ACC112 (cell line): ENCODE results near the gene ZMYND12.

Source experiments
- H2AFZ ChIP-seq: fragments of 200-600 bp; sonication (generic); one replicate; pipeline ENCODE4 v1.6.0; 2017; ENCODE audit warnings: antibody characterized with exemption, low read length; ENCODE audit not compliant: unreplicated experiment
- H3K27ac ChIP-seq: fragments of 200-600 bp; sonication (generic); 2 replicates; pipeline ENCODE4 v1.5.1; 2014; ENCODE audit warnings: low read depth, mild to moderate bottlenecking, antibody characterized with exemption, low read length, moderate library complexity
- H3K27me3 ChIP-seq: fragments of 200-600 bp; sonication (generic); 2 replicates; pipeline ENCODE4 v1.6.1; 2014; ENCODE audit warnings: mild to moderate bottlenecking, antibody characterized with exemption, low read length, moderate library complexity, mixed read lengths; ENCODE audit not compliant: insufficient read depth
- H3K36me3 ChIP-seq: fragments of 200-600 bp; sonication (generic); 2 replicates; pipeline ENCODE4 v1.6.1; 2016; ENCODE audit warnings: mild to moderate bottlenecking, antibody characterized with exemption, low read length, moderate library complexity, mixed read lengths; ENCODE audit not compliant: insufficient read depth
- H3K4me1 ChIP-seq: fragments of 200-600 bp; sonication (generic); one replicate; pipeline ENCODE4 v1.6.1; 2016; ENCODE audit warnings: low read length, mixed read lengths; ENCODE audit not compliant: insufficient read depth, unreplicated experiment, control insufficient read depth
- H3K4me3 ChIP-seq: fragments of 200-600 bp; sonication (generic); 2 replicates; pipeline ENCODE4 v1.5.1; 2014; ENCODE audit warnings: mild to moderate bottlenecking, low read depth, low read length
- H3K79me2 ChIP-seq: fragments of 200-600 bp; sonication (generic); one replicate; pipeline ENCODE4 v1.6.0; 2016; ENCODE audit warnings: low read length; ENCODE audit not compliant: control insufficient read depth, unreplicated experiment, insufficient read depth

ZMYND12 gene

DNA sequence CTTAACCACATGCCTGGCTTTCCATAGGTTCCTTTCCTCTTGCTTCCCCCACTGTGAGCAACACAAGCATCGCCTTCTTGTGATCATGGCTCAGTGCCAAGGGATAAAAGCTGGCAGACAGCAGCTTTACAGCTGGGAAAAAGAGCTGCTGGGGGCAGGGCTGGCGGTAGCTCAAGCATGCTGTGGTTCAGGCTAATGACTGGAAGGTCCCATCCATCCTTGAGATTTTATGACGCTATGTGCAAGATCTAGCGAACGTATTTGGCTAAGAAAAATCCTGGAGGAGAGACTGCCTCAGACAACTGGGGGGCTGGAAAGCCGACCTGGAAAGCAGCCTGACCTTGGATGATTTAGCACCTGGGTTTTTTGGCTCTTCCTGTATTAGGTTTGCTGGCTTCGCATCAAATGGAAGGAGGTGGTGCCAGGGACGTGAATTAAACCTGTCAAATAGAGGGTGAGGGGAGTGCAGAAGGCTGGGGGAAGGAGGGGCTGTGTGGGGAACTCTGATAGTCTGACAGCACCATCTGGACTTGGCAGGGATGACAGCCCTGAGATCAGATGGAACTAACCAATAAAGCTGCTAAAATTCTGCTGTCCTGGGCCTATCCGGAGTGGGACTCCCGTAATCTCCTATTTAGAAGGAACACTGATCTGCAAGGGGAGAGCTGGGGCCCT is 34.8 kb downstream of the ZMYND12 start:
- no peak overlapping the region for H3K27ac ChIP-seq
- no peak overlapping the region for H2AFZ ChIP-seq
- H3K79me2 ChIP-seq = no peaks in the 10 kb centered on the region
- H3K4me1 ChIP-seq = no peaks in the 10 kb centered on the region
- H3K27me3 ChIP-seq = peaks cover 70% of the 10 kb centered on the region
- no peak overlapping the region for H3K4me3 ChIP-seq
- H3K36me3 ChIP-seq = no peaks in the 10 kb centered on the region

DNA sequence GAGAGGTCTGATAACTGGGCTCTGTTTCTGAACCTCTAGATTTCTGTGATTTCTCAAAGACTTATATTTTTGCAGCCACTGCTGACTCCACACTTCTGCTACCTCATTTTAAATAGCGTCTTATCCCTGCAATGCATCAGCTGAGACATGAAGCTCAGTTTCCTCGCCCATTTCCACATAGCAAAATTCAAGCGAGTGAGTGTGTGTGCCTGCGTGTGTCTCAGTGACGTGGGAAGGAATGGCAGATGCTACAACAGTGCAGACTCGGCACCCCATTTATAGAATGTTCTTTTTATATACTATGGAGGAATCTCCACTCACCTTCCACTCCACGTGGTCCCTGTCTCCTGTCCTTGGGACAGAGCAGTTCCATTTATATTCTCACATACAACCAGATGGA is 35.7 kb downstream of the ZMYND12 start:
- Histone ChIP-seq H2AFZ (no peak overlapping the region), H3K27me3 (peaks cover 78% of the 10 kb centered on the region), H3K4me3 (no peak overlapping the region), H3K79me2 (no peaks in the 10 kb centered on the region), H3K27ac (no peak overlapping the region), H3K36me3 (no peaks in the 10 kb centered on the region), H3K4me1 (no peaks in the 10 kb centered on the region)

DNA sequence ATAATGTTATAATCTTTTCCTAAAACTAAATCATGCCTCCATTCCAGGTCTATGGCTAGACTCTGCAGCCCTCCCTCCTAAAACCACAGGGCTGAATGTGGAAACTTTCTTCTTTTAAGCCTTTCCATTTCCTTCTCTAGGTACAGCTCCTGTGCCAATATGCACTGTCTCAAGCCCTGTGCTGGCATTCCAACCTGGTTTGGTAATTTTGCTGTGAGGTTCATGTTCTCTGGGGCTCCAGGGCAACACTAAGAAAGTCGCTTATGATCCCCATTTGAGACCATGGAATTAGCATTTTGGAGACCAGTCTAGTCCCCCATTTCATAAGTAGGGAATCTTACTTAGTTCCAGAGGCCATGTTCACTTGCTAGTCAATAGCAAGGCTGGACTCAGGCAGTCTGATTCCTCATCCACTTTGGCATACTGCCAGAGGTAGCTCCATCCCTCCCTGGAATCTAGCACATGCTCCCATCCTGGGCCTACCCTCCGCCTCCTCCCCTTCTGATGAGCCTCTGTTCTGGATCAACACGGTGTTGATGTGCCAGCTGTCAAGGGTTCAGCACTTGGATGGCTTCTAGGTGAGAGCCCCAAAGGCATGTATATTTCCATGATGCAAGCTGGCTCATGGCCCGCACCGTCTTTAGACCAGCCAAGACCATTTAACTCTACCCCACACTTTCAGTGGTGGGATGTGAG is 36.5 kb downstream of the ZMYND12 start:
- Histone ChIP-seq H3K79me2 (no peaks in the 10 kb centered on the region), H3K4me1 (no peaks in the 10 kb centered on the region), H3K36me3 (no peaks in the 10 kb centered on the region), H3K27ac (no peak overlapping the region), H2AFZ (no peak overlapping the region), H3K4me3 (no peak overlapping the region), H3K27me3 (peaks cover 87% of the 10 kb centered on the region)

DNA sequence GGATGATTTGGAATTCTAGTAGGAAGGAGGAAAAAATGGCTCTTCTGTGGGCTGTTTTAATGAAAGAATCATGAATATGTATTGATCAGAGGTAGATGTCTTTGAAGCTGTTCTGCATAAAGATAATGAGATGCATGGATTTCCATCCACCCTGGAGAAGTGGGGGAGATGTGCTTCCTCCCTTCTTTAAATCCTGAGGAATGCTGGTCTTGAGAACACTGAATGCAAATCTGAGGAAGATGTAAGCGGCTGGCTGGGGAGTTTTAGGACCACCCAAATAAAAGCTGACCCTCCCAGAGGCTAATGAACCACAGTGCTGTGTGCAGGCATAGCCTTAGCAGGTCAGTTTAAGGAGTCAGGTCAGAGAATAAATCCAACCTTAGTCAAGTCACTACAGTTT is 37.3 kb downstream of the ZMYND12 start:
- no peak overlapping the region for H2AFZ ChIP-seq
- H3K27ac ChIP-seq = no peak overlapping the region
- H3K4me3 ChIP-seq = no peak overlapping the region
- no peaks in the 10 kb centered on the region for H3K36me3 ChIP-seq
- no peaks in the 10 kb centered on the region for H3K79me2 ChIP-seq
- H3K4me1 ChIP-seq = no peaks in the 10 kb centered on the region
- peaks cover 88% of the 10 kb centered on the region for H3K27me3 ChIP-seq

DNA sequence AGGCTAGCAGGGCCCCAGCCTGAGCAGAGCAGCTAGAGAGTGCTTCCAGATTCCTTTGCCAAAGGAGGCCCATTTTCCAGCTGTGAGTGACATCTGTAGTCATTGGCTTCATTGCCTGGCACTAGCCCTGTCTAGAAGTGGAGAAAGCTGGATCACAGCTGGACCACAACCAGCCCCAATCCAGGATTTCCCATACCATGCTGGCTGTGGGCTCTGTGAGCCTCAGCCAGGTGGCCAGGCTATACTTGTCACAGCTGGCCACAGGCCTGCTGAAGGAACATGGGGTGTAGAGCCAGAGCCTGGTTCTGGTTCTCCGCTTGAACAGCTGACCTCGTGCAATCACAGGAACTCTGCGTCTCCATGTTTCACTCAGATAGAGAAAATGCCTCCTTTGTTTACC is 38.7 kb downstream of the ZMYND12 start:
- H3K79me2 ChIP-seq = no peaks in the 10 kb centered on the region
- no peaks in the 10 kb centered on the region for H3K36me3 ChIP-seq
- H3K27ac ChIP-seq = no peak overlapping the region
- peaks cover 83% of the 10 kb centered on the region for H3K27me3 ChIP-seq
- H3K4me3 ChIP-seq = no peak overlapping the region
- H2AFZ ChIP-seq = no peak overlapping the region
- no peaks in the 10 kb centered on the region for H3K4me1 ChIP-seq

DNA sequence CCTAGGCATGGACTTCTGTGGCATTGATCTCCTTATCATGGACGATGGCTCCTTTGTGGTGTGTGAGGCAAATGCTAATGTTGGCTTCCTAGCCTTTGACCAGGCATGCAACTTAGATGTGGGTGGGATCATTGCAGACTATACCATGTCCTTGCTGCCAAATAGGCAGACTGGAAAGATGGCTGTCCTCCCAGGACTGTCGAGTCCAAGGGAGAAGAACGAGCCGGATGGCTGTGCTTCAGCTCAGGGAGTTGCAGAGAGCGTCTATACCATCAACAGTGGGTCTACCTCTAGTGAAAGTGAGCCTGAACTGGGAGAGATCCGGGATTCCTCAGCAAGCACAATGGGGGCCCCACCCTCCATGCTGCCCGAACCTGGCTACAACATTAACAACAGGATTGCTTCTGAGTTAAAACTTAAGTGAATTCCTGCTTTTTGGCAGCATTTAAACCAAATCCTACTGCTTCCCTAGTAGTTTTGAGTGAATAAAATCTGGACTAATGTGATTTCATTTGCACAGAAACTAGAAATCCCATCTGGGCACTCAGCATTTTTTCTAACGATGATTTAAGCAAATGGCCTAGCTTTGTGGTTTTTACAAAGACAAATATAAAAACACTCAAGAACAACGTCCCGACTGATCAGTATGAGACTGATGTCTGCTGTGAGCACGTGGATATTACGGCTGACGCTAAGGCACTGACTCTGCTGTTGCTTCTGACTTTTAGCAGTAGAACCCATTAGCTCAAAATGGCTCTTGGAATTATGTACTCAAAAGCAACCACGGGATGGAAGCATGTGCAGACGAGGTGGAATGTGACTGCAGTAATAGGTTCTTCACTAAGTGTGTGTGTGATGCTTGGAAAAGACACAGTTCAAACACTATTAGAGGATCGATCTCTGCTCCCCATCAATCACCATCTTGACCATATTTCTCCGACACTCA is 41.0 kb downstream of the ZMYND12 start:
- no peak overlapping the region for H3K27ac ChIP-seq
- H2AFZ ChIP-seq = no peak overlapping the region
- no peaks in the 10 kb centered on the region for H3K36me3 ChIP-seq
- H3K4me3 ChIP-seq = no peak overlapping the region
- no peaks in the 10 kb centered on the region for H3K79me2 ChIP-seq
- H3K4me1 ChIP-seq = no peaks in the 10 kb centered on the region
- peaks cover 74% of the 10 kb centered on the region for H3K27me3 ChIP-seq

DNA sequence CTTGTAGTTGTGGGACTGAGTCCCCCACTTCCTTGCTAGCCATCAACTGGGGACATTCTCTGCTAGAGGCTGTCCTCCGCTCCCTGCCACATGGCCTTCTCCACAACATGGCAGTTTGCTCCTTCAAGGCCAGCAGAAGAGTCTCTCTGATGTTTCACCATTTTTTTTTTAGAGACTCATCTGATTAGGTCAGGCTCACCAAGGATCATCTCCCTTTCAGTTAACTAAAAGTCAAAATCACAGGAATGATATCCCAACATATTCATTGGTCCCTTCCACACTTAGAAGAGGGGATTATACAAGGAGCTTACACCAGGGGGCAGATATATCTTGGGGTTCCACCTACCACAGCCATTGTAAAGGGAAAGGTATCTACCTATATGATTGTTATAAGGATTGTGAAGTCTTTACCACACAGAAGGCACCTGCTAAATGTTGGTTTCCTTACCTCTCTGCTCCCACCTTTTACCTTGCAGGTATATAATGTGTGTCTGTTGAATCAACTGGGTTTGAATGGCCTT is 51.9 kb downstream of the ZMYND12 start:
- Histone ChIP-seq H3K36me3 (no peaks in the 10 kb centered on the region), H3K4me3 (no peak overlapping the region), H3K27ac (no peak overlapping the region), H2AFZ (no peak overlapping the region), H3K27me3 (peaks cover 94% of the 10 kb centered on the region), H3K4me1 (no peaks in the 10 kb centered on the region), H3K79me2 (no peaks in the 10 kb centered on the region)

DNA sequence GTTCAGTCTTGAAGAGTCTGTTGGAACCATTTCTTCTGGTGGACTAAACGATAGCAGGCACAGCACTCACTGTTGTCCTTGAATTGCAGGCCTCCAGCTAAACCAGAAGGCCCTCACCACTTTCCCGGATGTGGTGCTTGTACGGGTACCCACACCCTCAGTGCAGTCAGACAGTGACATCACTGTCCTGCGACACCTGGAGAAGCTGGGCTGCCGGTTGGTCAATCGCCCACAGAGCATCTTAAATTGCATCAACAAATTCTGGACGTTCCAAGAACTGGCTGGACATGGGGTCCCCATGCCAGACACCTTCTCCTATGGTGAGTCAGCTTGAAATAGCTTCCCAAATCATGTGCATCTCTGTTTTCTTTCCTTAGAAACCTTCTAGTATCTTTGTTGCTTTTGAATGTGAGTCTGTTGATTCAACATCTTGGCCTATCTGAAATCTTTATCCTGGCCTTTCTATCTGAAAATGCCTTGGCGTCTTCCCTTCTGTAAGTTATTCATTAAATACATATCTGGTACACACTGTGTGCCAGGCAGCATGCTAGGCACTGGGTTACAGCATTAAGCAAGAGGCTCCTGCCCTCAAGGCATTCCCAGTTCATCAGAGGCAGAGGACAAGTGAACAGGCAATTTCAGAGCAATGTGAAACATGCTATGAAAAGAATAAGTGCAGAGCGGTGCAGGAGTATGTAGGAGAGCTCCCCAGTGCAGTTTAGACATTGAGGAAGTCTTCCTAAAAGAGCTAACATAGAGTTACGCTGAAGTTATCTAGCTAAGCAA is 56.3 kb downstream of the ZMYND12 start:
- no peak overlapping the region for H2AFZ ChIP-seq
- peaks cover 82% of the 10 kb centered on the region for H3K27me3 ChIP-seq
- H3K4me3 ChIP-seq = no peak overlapping the region
- no peaks in the 10 kb centered on the region for H3K4me1 ChIP-seq
- no peaks in the 10 kb centered on the region for H3K36me3 ChIP-seq
- H3K27ac ChIP-seq = no peak overlapping the region
- no peaks in the 10 kb centered on the region for H3K79me2 ChIP-seq

DNA sequence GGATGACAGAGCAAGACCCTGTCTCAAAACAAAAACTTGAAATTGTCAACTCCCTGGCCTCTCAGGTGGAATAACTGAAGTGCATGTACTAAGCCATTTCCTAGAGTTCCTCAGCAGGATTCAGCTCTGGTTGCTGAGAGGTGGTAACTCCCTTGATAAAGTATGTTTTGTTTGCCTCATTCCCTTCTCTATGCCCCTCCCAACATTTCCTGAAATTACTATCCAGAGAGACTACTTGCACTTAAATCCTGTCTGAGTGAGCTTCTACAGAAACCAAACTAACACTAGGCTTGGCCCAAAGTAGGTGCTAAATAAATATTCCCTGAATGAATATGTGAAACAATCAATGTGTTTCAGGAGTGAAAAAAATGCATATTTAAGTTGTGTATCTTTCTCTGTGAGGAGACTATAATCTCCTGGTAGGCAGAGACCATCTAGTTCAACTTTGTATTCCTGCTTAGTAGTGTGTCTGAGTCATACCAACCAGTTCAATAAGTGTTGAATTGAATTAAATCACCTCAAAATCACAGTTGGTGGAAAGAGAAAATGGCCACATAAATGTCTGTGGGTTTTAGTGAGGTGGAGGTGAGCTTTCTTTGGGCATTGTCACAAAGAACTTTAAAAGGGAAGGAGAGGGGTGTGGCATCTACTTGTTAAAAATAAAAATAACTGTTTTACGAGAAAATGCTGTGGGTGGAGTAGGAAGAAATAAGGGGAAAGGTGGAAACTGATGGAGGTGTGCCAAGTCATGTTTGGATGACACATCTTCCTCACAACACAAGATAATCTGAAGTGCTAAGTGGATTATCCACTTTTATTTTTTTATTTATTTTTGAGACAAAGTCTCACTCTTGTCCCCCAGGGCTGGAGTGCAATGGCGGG is 62.6 kb downstream of the ZMYND12 start:
- Histone ChIP-seq H3K27me3 (peaks cover 78% of the 10 kb centered on the region), H3K36me3 (no peaks in the 10 kb centered on the region), H3K4me1 (no peaks in the 10 kb centered on the region), H2AFZ (no peak overlapping the region), H3K4me3 (no peak overlapping the region), H3K27ac (no peak overlapping the region), H3K79me2 (no peaks in the 10 kb centered on the region)
